Stomach (tissue), 9 donors: ENCODE results near the gene LAG3. TPM values are rescaled to one million over a fixed set of nuclear protein-coding genes. Genes with fewer than 3 reads are reported as not detected.

Experiments
- DNase-seq, 2 donors: peaks; one replicate each; pipeline versions ENCODE4 v3.0.0 to v3.0.0-alpha.2; 2013 to 2019
- H3K27ac ChIP-seq, 5 donors: fragments of 200-600 bp in 4 of 5; sonication (generic) in 4 of 5; one replicate each; pipeline ENCODE4 v1.5.1; 2013 to 2019; ENCODE audit warnings: mild to moderate bottlenecking in 1 of 5, moderate library complexity in 1 of 5
- H3K27me3 ChIP-seq, 3 donors: fragments of 200-600 bp; sonication (generic); one replicate each; pipeline ENCODE4 v1.5.1; 2017 to 2019; ENCODE audit warnings: mixed run types in 1 of 3
- H3K36me3 ChIP-seq, 4 donors: fragments of 200-600 bp; sonication (generic); 1 replicate in 3 of 4; 2 replicates in 1 of 4; pipeline ENCODE4 v1.5.1; 2016 to 2019
- H3K4me1 ChIP-seq, 4 donors: fragments of 200-600 bp; sonication (generic); one replicate each; pipeline ENCODE4 v1.5.1; 2016 to 2019
- H3K4me3 ChIP-seq, 4 donors: fragments of 200-600 bp; sonication (generic) in 3 of 4; one replicate each; pipeline ENCODE4 v1.5.1; 2016 to 2019; ENCODE audit warnings: mild to moderate bottlenecking in 1 of 4
- H3K9me3 ChIP-seq, 4 donors: fragments of 200-600 bp; sonication (generic); one replicate each; pipeline ENCODE4 v1.5.1; 2016 to 2019
- CTCF ChIP-seq, 7 experiments: fragments of 450-650 bp in 4 of 7; fragments of 200-600 bp in 3 of 7; sonication (generic) in 3 of 7; IDR thresholded peaks; one replicate each; pipeline ENCODE4 v1.5.1; 2016 to 2019; ENCODE audit warnings: antibody characterized with exemption in 7 of 7, control low read depth in 2 of 7, mild to moderate bottlenecking in 1 of 7
- EP300 ChIP-seq: sonication (generic); formaldehyde crosslinking; IDR thresholded peaks from one replicate; pipeline ENCODE4 v1.6.1; 2017; ENCODE audit warnings: antibody characterized with exemption
- POLR2A ChIP-seq, 4 donors: fragments of 450-650 bp; IDR thresholded peaks; one replicate each; pipeline ENCODE4 v1.6.1; 2016; ENCODE audit warnings: antibody characterized with exemption in 4 of 4, control low read depth in 2 of 4, mild to moderate bottlenecking in 1 of 4, moderate library complexity in 1 of 4
- POLR2AphosphoS5 ChIP-seq, 3 donors: sonication (generic); formaldehyde crosslinking; IDR thresholded peaks; one replicate each; pipeline ENCODE4 v1.6.1; 2016; ENCODE audit warnings: antibody characterized with exemption in 3 of 3
- WGBS, 5 donors: extraction: QIAGEN DNeasy Blood & Tissue Kit in 3 of 5; methylation state at CpG; one replicate each; pipeline versions ENCODE4 v1.1.5 to v1.1.7; 2013 to 2018; 5-methylcytosine and 5-hydroxymethylcytosine counted together
- intact Hi-C: fragments of 100-400 bp; cut with DNase I; formaldehyde crosslinking; loops from one replicate; pipeline ENCODE4 v1.15.1; 2023; ENCODE audit warnings: low total_unique reads
- polyA plus RNA-seq, 3 donors: library from polyadenylated mRNA; stranded (reverse); fragments of 200-250 nt; gene quantifications; one replicate each; pipeline ENCODE4 v1.2.3, GENCODE V29; 2013
- total RNA-seq, 5 donors: library from RNA; depleted of rRNA; stranded (reverse); fragments of >200 nt; gene quantifications; one replicate each; pipeline versions ENCODE4 v1.1.0 to v1.2.3, GENCODE V29; 2014 to 2016
- donor health status: healthy with polysubstance abuse.
- donor health status: Bipolar disorder and iron deficiency.
- donor health status: healthy.

LAG3 gene
- total and polyA plus RNA-seq, 8 donors, result 0.25 to 2.3 (median 1.4) TPM; not detected in 3

GRCh38 chr12:6774499-6775062 is 2.3 kb downstream of the LAG3 start:
- Histone ChIP-seq H3K27ac (peak overlapping the region in 4 of 5 donors; percentile 28 to 66 (median 59)), H3K4me1 (peaks cover 31 to 92% (median 80%) of the 10 kb centered on the region in 4 donors), H3K27me3 (peaks cover 0 to 38% (median 13%) of the 10 kb centered on the region in 3 donors), H3K4me3 (peak overlapping the region in 3 of 4 donors; percentile 39 to 48 (median 41)), H3K9me3 (no peaks in the 10 kb centered on the region), H3K36me3 (peaks cover 11 to 21% (median 18%) of the 10 kb centered on the region in 4 donors)
- TF ChIP-seq POLR2AphosphoS5 (IDR thresholded peaks at IDR 0.05) (peak in 1 of 3 donors; percentile 18), CTCF (IDR thresholded peaks at IDR 0.05) (no peak)
- intact Hi-C loops, result no loop called here
- WGBS, 5 donors, result 78 to 89% (median 81%) methylated on average over 15 of the region's 15 CpGs
- no peak for DNase-seq

- intact Hi-C loops, result no loop called here
- Histone ChIP-seq H3K27me3 (peaks cover 0 to 38% (median 13%) of the 10 kb centered on the region in 3 donors), H3K4me3 (no peak overlapping the region), H3K4me1 (peaks cover 30 to 83% (median 72%) of the 10 kb centered on the region in 4 donors), H3K27ac (peak overlapping the region in 4 of 5 donors; percentile 10 to 66 (median 59)), H3K9me3 (no peaks in the 10 kb centered on the region), H3K36me3 (peaks cover 2 to 12% (median 9%) of the 10 kb centered on the region in 4 donors)
- WGBS, 5 donors, result 30 to 53% (median 44%) methylated on average over 16 of the region's 16 CpGs
- no peak for DNase-seq
- TF ChIP-seq EP300, result no peak
- TF ChIP-seq POLR2AphosphoS5 (IDR thresholded peaks at IDR 0.05), result peak in 2 of 3 donors; percentile 22 to 45
Measured at GRCh38 chr12:6775185-6776174, 3.2 kb downstream of the LAG3 start.

- 87 to 97% (median 95%) methylated on average over 5 of the region's 5 CpGs for WGBS, 5 donors
- intact Hi-C loops, result no loop called here
- Histone ChIP-seq H3K4me3 (no peak overlapping the region), H3K36me3 (no peaks in the 10 kb centered on the region), H3K4me1 (peaks cover 24 to 64% (median 55%) of the 10 kb centered on the region in 4 donors), H3K27ac (peak overlapping the region in 1 of 5 donors; percentile 82), H3K27me3 (peaks cover 0 to 33% (median 13%) of the 10 kb centered on the region in 3 donors), H3K9me3 (no peaks in the 10 kb centered on the region)
- TF ChIP-seq POLR2AphosphoS5 (IDR thresholded peaks at IDR 0.05), result no peak
- no peak for TF ChIP-seq CTCF (IDR thresholded peaks at IDR 0.05)
- no peak for TF ChIP-seq EP300
- DNase-seq, result no peak
Measured at GRCh38 chr12:6777386-6777785, 5.1 kb downstream of the LAG3 start.

- Histone ChIP-seq H3K27me3 (peaks cover 0 to 25% (median 11%) of the 10 kb centered on the region in 3 donors), H3K9me3 (no peaks in the 10 kb centered on the region), H3K4me1 (peaks cover 24 to 56% (median 47%) of the 10 kb centered on the region in 4 donors), H3K27ac (peak overlapping the region; percentile 31 to 82 (median 67)), H3K36me3 (no peaks in the 10 kb centered on the region), H3K4me3 (peak overlapping the region; percentile 39 to 50 (median 42))
- whole genome bisulfite sequencing, 5 donors, result 20 to 29% (median 23%) methylated on average over 14 of the region's 14 CpGs
- TF ChIP-seq EP300 (no peak), POLR2AphosphoS5 (IDR thresholded peaks at IDR 0.05) (no peak), POLR2A (IDR thresholded peaks at IDR 0.05) (no peak), CTCF (IDR thresholded peaks at IDR 0.05) (no peak)
- peak in 1 of 2 donors; percentile 61 for DNase-seq
- intact Hi-C loops, result no loop called here
Measured at GRCh38 chr12:6778217-6778573, 5.9 kb downstream of the LAG3 start.
